Measurements from ENCODE around the gene NEIL3. TPM values are rescaled to one million over a fixed set of nuclear protein-coding genes. Genes with fewer than 3 reads are reported as not detected.

Gene NEIL3
- total RNA-seq, 1 donor from 2014 or later, result 0.53 TPM

DNA sequence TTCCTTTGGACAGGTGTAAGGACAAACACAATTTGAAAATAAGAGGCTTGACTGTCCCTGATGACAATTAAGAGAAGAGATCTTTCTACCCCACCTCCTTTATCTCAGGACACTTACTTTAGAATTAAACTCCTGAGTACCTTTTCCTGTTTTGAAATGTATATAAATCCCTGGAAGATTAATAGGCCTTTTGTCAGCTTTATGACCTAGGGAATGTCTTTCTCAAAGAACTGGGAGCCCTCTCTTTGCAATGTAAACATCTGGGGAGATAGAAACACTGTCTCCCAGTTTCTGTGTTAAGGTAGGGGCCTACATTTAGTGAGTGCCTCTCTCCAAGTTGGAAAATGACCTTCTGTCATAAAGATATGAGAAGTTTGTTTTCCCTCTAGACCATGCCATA is 100.9 kb downstream of the NEIL3 start:
- no peak for DNase-seq (ENCODE audit: low read depth)

- no peak for DNase-seq (ENCODE audit: low read depth)
Observed at GRCh38 chr4:177411996-177412395, 102.3 kb downstream of the NEIL3 start.

Other genes with a start within 250 kb of the NEIL3 start
- 3.5 and 6.6 TPM in 2 replicates for gene AGA, start 132.6 kb downstream of the NEIL3 start, total RNA-seq